BLaER1 (cell line): ENCODE data around the gene CADM2.

Source experiments
- H3K27ac ChIP-seq: shearing (Covaris generic); formaldehyde crosslinking; 2 replicates; pipeline ENCODE4 v1.8.1; 2022
- H3K27me3 ChIP-seq: shearing (Covaris generic); formaldehyde crosslinking; 2 replicates; pipeline ENCODE4 v1.8.1; 2022
- H3K36me3 ChIP-seq: shearing (Covaris generic); formaldehyde crosslinking; 2 replicates; pipeline ENCODE4 v1.8.1; 2022
- H3K4me1 ChIP-seq: shearing (Covaris generic); formaldehyde crosslinking; 2 replicates; pipeline ENCODE4 v1.8.1; 2022
- H3K4me2 ChIP-seq: shearing (Covaris generic); formaldehyde crosslinking; 2 replicates; pipeline ENCODE4 v1.8.1; 2022
- H3K4me3 ChIP-seq: shearing (Covaris generic); formaldehyde crosslinking; 2 replicates; pipeline ENCODE4 v1.8.1; 2022
- H3K9ac ChIP-seq: shearing (Covaris generic); formaldehyde crosslinking; 2 replicates; pipeline ENCODE4 v1.8.1; 2022
- H3K9me3 ChIP-seq: shearing (Covaris generic); formaldehyde crosslinking; 2 replicates; pipeline ENCODE4 v1.8.1; 2022
- H4K20me1 ChIP-seq: shearing (Covaris generic); formaldehyde crosslinking; 2 replicates; pipeline ENCODE4 v1.8.1; 2022
- Cebpa-rat ChIP-seq: shearing (Covaris generic); IDR thresholded peaks from 2 replicates; pipeline ENCODE4 v1.8.1; 2022

Gene CADM2

GRCh38 chr3:85785766-85786165 lies 827.0 kb downstream of the CADM2 start:
- Histone ChIP-seq H3K4me2 (no peak overlapping the region), H4K20me1 (no peaks in the 10 kb centered on the region), H3K36me3 (no peaks in the 10 kb centered on the region), H3K9me3 (no peaks in the 10 kb centered on the region), H3K27ac (no peak overlapping the region), H3K27me3 (no peaks in the 10 kb centered on the region), H3K4me3 (no peak overlapping the region), H3K9ac (no peak overlapping the region), H3K4me1 (0 out of 2 replicates have a peak, but pooled peaks cover 4% of the 10 kb centered on the region)
- TF ChIP-seq Cebpa-rat: no peak

- Histone ChIP-seq H3K4me1 (no peaks in the 10 kb centered on the region), H3K36me3 (no peaks in the 10 kb centered on the region), H3K4me3 (no peak overlapping the region), H3K27me3 (no peaks in the 10 kb centered on the region), H3K9me3 (no peaks in the 10 kb centered on the region), H3K4me2 (no peak overlapping the region), H3K27ac (no peak overlapping the region), H4K20me1 (no peaks in the 10 kb centered on the region), H3K9ac (no peak overlapping the region)
- no peak for TF ChIP-seq Cebpa-rat
These were observed 831.7 kb downstream of the CADM2 start for GRCh38 chr3:85790445-85791030.

- no peak overlapping the region for H3K27ac ChIP-seq
- H3K36me3 ChIP-seq: no peaks in the 10 kb centered on the region
- no peaks in the 10 kb centered on the region for H3K27me3 ChIP-seq
- no peak overlapping the region for H3K4me3 ChIP-seq
- H3K9me3 ChIP-seq: no peaks in the 10 kb centered on the region
- H3K4me1 ChIP-seq: no peaks in the 10 kb centered on the region
- no peaks in the 10 kb centered on the region for H4K20me1 ChIP-seq
- no peak for TF ChIP-seq Cebpa-rat
- H3K4me2 ChIP-seq: no peak overlapping the region
- no peak overlapping the region for H3K9ac ChIP-seq
These were observed 837.4 kb downstream of the CADM2 start for GRCh38 chr3:85796140-85796539.

GRCh38 chr3:85800676-85801075 lies 841.9 kb downstream of the CADM2 start:
- Histone ChIP-seq H3K4me1 (no peaks in the 10 kb centered on the region), H3K4me3 (no peak overlapping the region), H3K9ac (no peak overlapping the region), H3K36me3 (no peaks in the 10 kb centered on the region), H4K20me1 (no peaks in the 10 kb centered on the region), H3K4me2 (no peak overlapping the region), H3K9me3 (no peaks in the 10 kb centered on the region), H3K27ac (no peak overlapping the region), H3K27me3 (no peaks in the 10 kb centered on the region)
- TF ChIP-seq Cebpa-rat: no peak

GRCh38 chr3:85801955-85802354 lies 843.2 kb downstream of the CADM2 start:
- Histone ChIP-seq H3K4me3 (no peak overlapping the region), H3K36me3 (no peaks in the 10 kb centered on the region), H3K4me1 (no peaks in the 10 kb centered on the region), H3K9me3 (no peaks in the 10 kb centered on the region), H3K4me2 (no peak overlapping the region), H3K9ac (no peak overlapping the region), H3K27ac (no peak overlapping the region), H3K27me3 (no peaks in the 10 kb centered on the region), H4K20me1 (no peaks in the 10 kb centered on the region)
- TF ChIP-seq Cebpa-rat: no peak

- no peak overlapping the region for H3K4me3 ChIP-seq
- H3K9ac ChIP-seq: no peak overlapping the region
- H3K27ac ChIP-seq: no peak overlapping the region
- no peaks in the 10 kb centered on the region for H4K20me1 ChIP-seq
- H3K4me2 ChIP-seq: no peak overlapping the region
- no peaks in the 10 kb centered on the region for H3K9me3 ChIP-seq
- H3K36me3 ChIP-seq: no peaks in the 10 kb centered on the region
- H3K27me3 ChIP-seq: no peaks in the 10 kb centered on the region
- TF ChIP-seq Cebpa-rat: no peak
- H3K4me1 ChIP-seq: no peaks in the 10 kb centered on the region
These were observed 850.0 kb downstream of the CADM2 start for GRCh38 chr3:85808755-85809154.

- H4K20me1 ChIP-seq: no peaks in the 10 kb centered on the region
- no peak overlapping the region for H3K4me3 ChIP-seq
- no peaks in the 10 kb centered on the region for H3K9me3 ChIP-seq
- no peak overlapping the region for H3K9ac ChIP-seq
- TF ChIP-seq Cebpa-rat: no peak
- H3K4me2 ChIP-seq: peak overlapping the region; percentile 58
- H3K36me3 ChIP-seq: no peaks in the 10 kb centered on the region
- no peak overlapping the region for H3K27ac ChIP-seq
- H3K4me1 ChIP-seq: peaks cover 5% of the 10 kb centered on the region
- H3K27me3 ChIP-seq: no peaks in the 10 kb centered on the region
These were observed 862.5 kb downstream of the CADM2 start for GRCh38 chr3:85821130-85821756.

- no peaks in the 10 kb centered on the region for H3K27me3 ChIP-seq
- TF ChIP-seq Cebpa-rat: no peak
- no peak overlapping the region for H3K4me3 ChIP-seq
- peak overlapping the region; percentile 66 for H3K4me2 ChIP-seq
- no peaks in the 10 kb centered on the region for H4K20me1 ChIP-seq
- H3K4me1 ChIP-seq: peaks cover 56% of the 10 kb centered on the region
- H3K36me3 ChIP-seq: no peaks in the 10 kb centered on the region
- H3K9me3 ChIP-seq: no peaks in the 10 kb centered on the region
- H3K27ac ChIP-seq: peak overlapping the region; percentile 50; the same call in 1 of the 2 replicates
- H3K9ac ChIP-seq: no peak overlapping the region
These were observed 877.2 kb downstream of the CADM2 start for GRCh38 chr3:85835857-85836440.

GRCh38 chr3:85837402-85837801 lies 878.6 kb downstream of the CADM2 start:
- Histone ChIP-seq H3K4me2 (peak overlapping the region; percentile 66), H3K27ac (peak overlapping the region; percentile 50; the same call in 1 of the 2 replicates), H3K9me3 (no peaks in the 10 kb centered on the region), H3K27me3 (no peaks in the 10 kb centered on the region), H4K20me1 (no peaks in the 10 kb centered on the region), H3K4me3 (no peak overlapping the region), H3K9ac (no peak overlapping the region), H3K4me1 (peaks cover 61% of the 10 kb centered on the region), H3K36me3 (no peaks in the 10 kb centered on the region)
- TF ChIP-seq Cebpa-rat: no peak; the same call in 1 of the 2 replicates

GRCh38 chr3:85838921-85839320 lies 880.1 kb downstream of the CADM2 start:
- Histone ChIP-seq H3K4me2 (peak overlapping the region; percentile 34), H3K4me1 (peaks cover 63% of the 10 kb centered on the region), H3K36me3 (no peaks in the 10 kb centered on the region), H3K27me3 (no peaks in the 10 kb centered on the region), H4K20me1 (no peaks in the 10 kb centered on the region), H3K4me3 (no peak overlapping the region), H3K9me3 (no peaks in the 10 kb centered on the region), H3K27ac (peak overlapping the region; percentile 48; the same call in 1 of the 2 replicates), H3K9ac (no peak overlapping the region)
- no peak for TF ChIP-seq Cebpa-rat
